CD14-positive monocyte (primary cell): ENCODE measurements around the gene MCL1. TPM values are rescaled to one million over a fixed set of nuclear protein-coding genes. Genes with fewer than 3 reads are reported as not detected.

Source experiments
- DNase-seq, 3 donors: peaks; one replicate each; pipeline ENCODE4 v3.0.0-alpha.2; 2011 to 2022
- H2AFZ ChIP-seq: 2 replicates; pipeline ENCODE4 v1.6.0; 2012; ENCODE audit warnings: mild to moderate bottlenecking, low read depth, low read length, inconsistent platforms; ENCODE audit not compliant: insufficient read depth, poor library complexity, severe bottlenecking
- H3K27ac ChIP-seq, 2 donors: 1 replicate in 1 of 2; 2 replicates in 1 of 2; pipeline ENCODE4 v1.5.1; 2012 to 2013; ENCODE audit warnings: low read length in 2 of 2, control low read depth in 1 of 2, inconsistent platforms in 1 of 2, low read depth in 1 of 2, mild to moderate bottlenecking in 1 of 2
- H3K27me3 ChIP-seq, 2 donors: one replicate each; pipeline versions ENCODE4 v1.6.0 to v1.6.1; 2011 to 2013; ENCODE audit warnings: low read length in 2 of 2; ENCODE audit not compliant: control insufficient read depth in 2 of 2, insufficient read depth in 2 of 2
- H3K36me3 ChIP-seq, 2 donors: replicated peaks in 1 of 2; 1 replicate in 1 of 2; 2 replicates in 1 of 2; pipeline versions ENCODE4 v1.5.1 to v1.6.1; 2012 to 2013; ENCODE audit warnings: low read length in 2 of 2, control low read depth in 1 of 2, inconsistent platforms in 1 of 2, mild to moderate bottlenecking in 1 of 2; ENCODE audit not compliant: insufficient read depth in 2 of 2, control insufficient read depth in 1 of 2
- H3K4me1 ChIP-seq, 2 donors: 1 replicate in 1 of 2; 2 replicates in 1 of 2; pipeline versions ENCODE4 v1.5.1 to v1.6.1; 2012 to 2013; ENCODE audit warnings: low read length in 2 of 2, control low read depth in 1 of 2, inconsistent platforms in 1 of 2, mild to moderate bottlenecking in 1 of 2, moderate library complexity in 1 of 2; ENCODE audit not compliant: insufficient read depth in 2 of 2, control insufficient read depth in 1 of 2
- H3K4me2 ChIP-seq: replicated peaks from 2 replicates; pipeline ENCODE3; 2012; ENCODE audit warnings: low read length, moderate library complexity, mild to moderate bottlenecking; ENCODE audit not compliant: poor library complexity, severe bottlenecking; ENCODE audit errors: extremely low read depth
- H3K4me3 ChIP-seq, 3 experiments: fragments of 200-600 bp in 1 of 3; sonication (generic) in 1 of 3; replicated peaks in 1 of 3; 1 replicate in 2 of 3; 2 replicates in 1 of 3; pipeline ENCODE4 v1.5.1; 2011 to 2013; ENCODE audit warnings: low read length in 3 of 3, mild to moderate bottlenecking in 3 of 3, control low read depth in 2 of 3, low read depth in 2 of 3, inconsistent platforms in 1 of 3, moderate library complexity in 1 of 3
- H3K79me2 ChIP-seq: 2 replicates; pipeline ENCODE4 v1.6.0; 2012; ENCODE audit warnings: mild to moderate bottlenecking, control low read depth, inconsistent platforms, low read length, moderate library complexity; ENCODE audit not compliant: insufficient read depth
- H3K9ac ChIP-seq: 2 replicates; pipeline ENCODE4 v1.6.0; 2017; ENCODE audit warnings: low read length, mild to moderate bottlenecking; ENCODE audit not compliant: insufficient read depth, poor library complexity, severe bottlenecking
- H3K9me3 ChIP-seq, 2 donors: replicated peaks in 1 of 2; 1 replicate in 1 of 2; 2 replicates in 1 of 2; pipeline versions ENCODE4 v1.5.1 to v1.6.1; 2012 to 2013; ENCODE audit warnings: low read length in 2 of 2, control low read depth in 1 of 2; ENCODE audit not compliant: control insufficient read depth in 1 of 2, insufficient read depth in 1 of 2
- H4K20me1 ChIP-seq: 2 replicates; pipeline ENCODE4 v1.6.0; 2012; ENCODE audit warnings: mild to moderate bottlenecking, low read length, control low read depth, moderate library complexity; ENCODE audit not compliant: insufficient read depth
- H3K27ac Mint-ChIP-seq, 7 donors: one replicate each; pipeline ENCODE4 v1.8.0; 2020; ENCODE audit warnings: mild to moderate bottlenecking in 7 of 7, mixed read lengths in 7 of 7, moderate library complexity in 6 of 7, inconsistent platforms in 2 of 7
- H3K27me3 Mint-ChIP-seq, 3 donors: one replicate each; pipeline ENCODE4 v1.8.0; 2021 to 2022; ENCODE audit warnings: low read depth in 3 of 3, mild to moderate bottlenecking in 3 of 3, mixed read lengths in 3 of 3, moderate library complexity in 3 of 3, inconsistent platforms in 1 of 3
- H3K36me3 Mint-ChIP-seq, 2 donors: one replicate each; pipeline ENCODE4 v1.8.0; 2020; ENCODE audit warnings: mixed read lengths in 2 of 2, inconsistent platforms in 1 of 2, mild to moderate bottlenecking in 1 of 2
- H3K4me1 Mint-ChIP-seq: one replicate; pipeline ENCODE4 v1.8.0; 2020; ENCODE audit warnings: mild to moderate bottlenecking, mixed read lengths
- H3K4me3 Mint-ChIP-seq, 2 donors: one replicate each; pipeline ENCODE4 v1.8.0; 2020; ENCODE audit warnings: mild to moderate bottlenecking in 2 of 2, mixed read lengths in 2 of 2, moderate library complexity in 1 of 2
- H3K9me3 Mint-ChIP-seq, 7 donors: one replicate each; pipeline ENCODE4 v1.8.0; 2020 to 2022; ENCODE audit warnings: mixed read lengths in 7 of 7, mild to moderate bottlenecking in 6 of 7, moderate library complexity in 6 of 7, inconsistent platforms in 2 of 7
- WGBS: methylation state at CpG from one replicate; pipeline ENCODE4 v1.1.5; 2013; ENCODE audit warnings: missing lambda C conversion rate; ENCODE audit not compliant: insufficient coverage; 5-methylcytosine and 5-hydroxymethylcytosine counted together
- intact Hi-C, 2 donors: fragments of 100-400 bp; cut with micrococcal nuclease; formaldehyde crosslinking; loops; one replicate each; pipeline versions ENCODE4 v1.15.0 to v1.15.1; 2023
- polyA plus RNA-seq, 3 donors: library from polyadenylated mRNA; depleted of rRNA in 1 of 3; unstranded in 2 of 3; stranded (reverse) in 1 of 3; fragments of 300-500 nt in 2 of 3; fragments of >200 nt in 1 of 3; fragmentation: Illumina TruSeq in 2 of 3; gene quantifications; 1 replicate in 2 of 3; 2 replicates in 1 of 3; pipeline ENCODE4 v1.2.3, GENCODE V29; 2012 to 2021
- TF ChIP-seq, protein P1 (sequence below): fragments of 200-600 bp; IDR thresholded peaks from one replicate; pipeline ENCODE4 v1.8.0; 2022; ENCODE audit warnings: antibody characterized with exemption, mild to moderate bottlenecking

MCL1 gene
- polyA plus RNA-seq, 3 donors: 287 to 2,076 (median 301) TPM

DNA sequence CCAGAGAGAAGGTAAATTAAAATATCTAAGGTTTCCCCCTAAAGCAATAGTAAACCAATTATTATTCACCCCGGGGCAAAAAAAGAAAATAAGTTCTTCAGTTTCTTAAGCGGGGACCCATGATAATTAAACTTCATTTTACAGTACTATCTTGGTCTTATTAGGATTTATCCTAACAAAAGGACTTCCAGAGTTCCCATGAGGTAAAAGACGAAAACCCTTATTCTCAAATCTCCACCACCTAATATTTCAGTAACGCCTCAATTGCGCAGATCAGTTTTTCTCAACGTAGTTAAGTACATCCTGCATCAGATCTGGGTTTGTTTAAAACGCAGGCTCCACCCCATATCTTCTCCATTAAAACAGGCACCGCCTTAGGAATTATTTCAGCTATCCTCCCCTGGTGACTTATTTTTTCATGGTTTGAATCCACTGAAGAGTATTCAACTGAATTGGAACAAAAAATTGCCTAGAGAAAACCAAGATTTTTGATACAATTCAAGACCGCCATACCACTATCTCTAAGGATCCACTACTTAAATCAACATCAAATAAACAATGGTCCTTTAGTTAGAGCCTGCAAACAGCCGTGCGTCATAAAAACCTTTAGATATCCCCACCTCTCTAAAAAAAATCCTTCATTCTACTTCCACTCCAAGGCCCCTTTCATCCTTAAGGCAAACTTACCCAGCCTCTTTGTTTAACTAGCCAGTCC is 1.7 kb downstream of the MCL1 start:
- DNase-seq: peak in 1 of 3 donors; percentile 10
- Histone ChIP-seq H3K9me3 (no peaks in the 10 kb centered on the region), H3K4me2 (peak overlapping the region; percentile 92), H3K36me3 (peaks cover 46 to 58% of the 10 kb centered on the region in 2 donors), H3K4me3 (peak overlapping the region; percentile 81 to 100 (median 100)), H4K20me1 (peaks cover 67% of the 10 kb centered on the region), H3K9ac (peak overlapping the region; percentile 100), H2AFZ (no peak overlapping the region), H3K27me3 (no peaks in the 10 kb centered on the region), H3K79me2 (peaks cover 89% of the 10 kb centered on the region), H3K4me1 (peaks cover 37 to 62% of the 10 kb centered on the region in 2 donors), H3K27ac (peak overlapping the region; percentile 91 to 97)
- Mint-ChIP-seq H3K27ac (peak overlapping the region; percentile 97 to 99 (median 98)), H3K36me3 (peaks cover 56 to 65% of the 10 kb centered on the region in 2 donors), H3K9me3 (peaks cover 5 to 18% (median 12%) of the 10 kb centered on the region in 7 donors), H3K4me1 (peaks cover 55% of the 10 kb centered on the region), H3K4me3 (peak overlapping the region; percentile 96 to 99), H3K27me3 (peaks cover 0 to 11% (median 2%) of the 10 kb centered on the region in 3 donors)
- TF ChIP-seq, protein P1, sequence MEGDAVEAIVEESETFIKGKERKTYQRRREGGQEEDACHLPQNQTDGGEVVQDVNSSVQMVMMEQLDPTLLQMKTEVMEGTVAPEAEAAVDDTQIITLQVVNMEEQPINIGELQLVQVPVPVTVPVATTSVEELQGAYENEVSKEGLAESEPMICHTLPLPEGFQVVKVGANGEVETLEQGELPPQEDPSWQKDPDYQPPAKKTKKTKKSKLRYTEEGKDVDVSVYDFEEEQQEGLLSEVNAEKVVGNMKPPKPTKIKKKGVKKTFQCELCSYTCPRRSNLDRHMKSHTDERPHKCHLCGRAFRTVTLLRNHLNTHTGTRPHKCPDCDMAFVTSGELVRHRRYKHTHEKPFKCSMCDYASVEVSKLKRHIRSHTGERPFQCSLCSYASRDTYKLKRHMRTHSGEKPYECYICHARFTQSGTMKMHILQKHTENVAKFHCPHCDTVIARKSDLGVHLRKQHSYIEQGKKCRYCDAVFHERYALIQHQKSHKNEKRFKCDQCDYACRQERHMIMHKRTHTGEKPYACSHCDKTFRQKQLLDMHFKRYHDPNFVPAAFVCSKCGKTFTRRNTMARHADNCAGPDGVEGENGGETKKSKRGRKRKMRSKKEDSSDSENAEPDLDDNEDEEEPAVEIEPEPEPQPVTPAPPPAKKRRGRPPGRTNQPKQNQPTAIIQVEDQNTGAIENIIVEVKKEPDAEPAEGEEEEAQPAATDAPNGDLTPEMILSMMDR: no peak
- 4% methylated on average over 3 of the region's 11 CpGs for WGBS
- intact Hi-C loops: loop anchor here (1.0 to 5.0 kb wide), 5 partner anchors 12 to 51 kb away; partner anchors contain the start of gene ENSA (in 1 of the 2)

DNA sequence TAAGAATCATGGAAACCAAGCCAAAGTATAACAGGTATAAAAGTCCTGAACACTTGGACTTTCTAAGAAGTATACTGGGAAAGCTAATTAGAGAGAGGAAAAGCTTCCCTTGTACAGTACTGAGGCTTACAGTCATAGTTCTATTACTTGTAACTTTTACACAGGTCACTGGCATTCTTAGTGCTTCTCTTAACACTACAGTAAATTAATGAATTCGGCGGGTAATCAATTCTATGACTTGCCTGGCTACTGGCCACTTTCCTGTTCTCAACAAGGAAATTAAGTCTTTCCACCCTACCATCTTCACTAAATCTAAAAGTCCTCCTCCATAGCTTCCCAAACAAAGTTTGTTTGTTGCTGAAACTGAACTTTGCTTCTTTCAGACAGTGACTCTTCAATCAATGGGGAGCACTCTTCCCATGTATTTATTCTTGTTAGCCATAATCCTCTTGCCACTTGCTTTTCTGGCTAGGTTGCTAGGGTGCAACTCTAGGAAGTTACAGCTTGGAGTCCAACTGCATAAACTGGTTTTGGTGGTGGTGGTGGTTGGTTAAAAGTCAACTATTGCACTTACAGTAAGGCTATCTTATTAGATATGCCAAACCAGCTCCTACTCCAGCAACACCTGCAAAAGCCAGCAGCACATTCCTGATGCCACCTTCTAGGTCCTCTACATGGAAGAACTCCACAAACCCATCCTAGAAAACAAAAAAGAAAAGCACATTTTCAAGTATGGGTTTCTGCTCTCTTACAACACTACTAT is 2.4 kb downstream of the MCL1 start:
- H3K27ac ChIP-seq: peak overlapping the region; percentile 31 to 97
- H3K9ac ChIP-seq: peak overlapping the region; percentile 100
- TF ChIP-seq, protein P1: no peak
- H3K4me1 Mint-ChIP-seq: peaks cover 55% of the 10 kb centered on the region
- no peak overlapping the region for H2AFZ ChIP-seq
- DNase-seq: no peak
- peak overlapping the region; percentile 96 to 99 for H3K4me3 Mint-ChIP-seq
- intact Hi-C loops: loop anchor here (1.0 to 5.0 kb wide), 3 partner anchors 12 to 35 kb away; no protein-coding TSS in a partner anchor
- H3K27me3 ChIP-seq: no peaks in the 10 kb centered on the region
- peaks cover 75% of the 10 kb centered on the region for H4K20me1 ChIP-seq
- peaks cover 0 to 14% (median 2%) of the 10 kb centered on the region in 3 donors for H3K27me3 Mint-ChIP-seq
- WGBS: 48% methylated on average over 2 of the region's 2 CpGs
- H3K4me3 ChIP-seq: peak overlapping the region; percentile 81 to 100 (median 100)
- peaks cover 92% of the 10 kb centered on the region for H3K79me2 ChIP-seq
- peaks cover 5 to 18% (median 12%) of the 10 kb centered on the region in 7 donors for H3K9me3 Mint-ChIP-seq
- peaks cover 50 to 65% of the 10 kb centered on the region in 2 donors for H3K36me3 ChIP-seq
- H3K9me3 ChIP-seq: no peaks in the 10 kb centered on the region
- H3K4me1 ChIP-seq: peaks cover 33 to 62% of the 10 kb centered on the region in 2 donors
- peak overlapping the region; percentile 92 for H3K4me2 ChIP-seq
- H3K27ac Mint-ChIP-seq: peak overlapping the region; percentile 76 to 99 (median 98)
- H3K36me3 Mint-ChIP-seq: peaks cover 61 to 72% of the 10 kb centered on the region in 2 donors
